ENCODE data around the gene KLHL29.
"Not testable (repeated sequence)": the region's sequence is repeated elsewhere in the genome, so short reads cannot be mapped to it uniquely, and the experiment has no call there.

KLHL29 gene

GRCh38 chr2:23718931-23719700, 334.1 kb downstream of the KLHL29 start:
- H3K4me3 ChIP-seq (ENCODE audit: low read depth, low read length) = no peak overlapping the region
- no peak for TF ChIP-seq CTCF (IDR thresholded peaks at IDR 0.05; ENCODE audit: borderline replicate concordance, insufficient read depth, low read depth, low read length)

- no peak for TF ChIP-seq CTCF (IDR thresholded peaks at IDR 0.05; ENCODE audit: borderline replicate concordance, insufficient read depth, low read depth, low read length)
- H3K4me3 ChIP-seq (ENCODE audit: low read depth, low read length) = no peak overlapping the region
Observed at GRCh38 chr2:23719716-23720115, 334.7 kb downstream of the KLHL29 start.

- no peak overlapping the region for H3K4me3 ChIP-seq (ENCODE audit: low read depth, low read length)
- no peak for TF ChIP-seq CTCF (IDR thresholded peaks at IDR 0.05; ENCODE audit: borderline replicate concordance, insufficient read depth, low read depth, low read length)
Observed at GRCh38 chr2:23720705-23721453, 335.9 kb downstream of the KLHL29 start.

GRCh38 chr2:23721454-23721826, 336.5 kb downstream of the KLHL29 start:
- no peak overlapping the region for H3K4me3 ChIP-seq (ENCODE audit: low read depth, low read length)
- TF ChIP-seq CTCF (IDR thresholded peaks at IDR 0.05; ENCODE audit: borderline replicate concordance, insufficient read depth, low read depth, low read length) = no peak

- H3K4me3 ChIP-seq (ENCODE audit: low read depth, low read length) = no peak overlapping the region
- no peak for TF ChIP-seq CTCF (IDR thresholded peaks at IDR 0.05; ENCODE audit: borderline replicate concordance, insufficient read depth, low read depth, low read length)
Observed at GRCh38 chr2:23722255-23722654, 337.3 kb downstream of the KLHL29 start.

GRCh38 chr2:23723029-23723428, 338.1 kb downstream of the KLHL29 start:
- not testable (repeated sequence) for H3K4me3 ChIP-seq (ENCODE audit: low read depth, low read length)

- TF ChIP-seq CTCF (IDR thresholded peaks at IDR 0.05; ENCODE audit: borderline replicate concordance, insufficient read depth, low read depth, low read length) = no peak
Observed at GRCh38 chr2:23734416-23734815, 349.4 kb downstream of the KLHL29 start.

GRCh38 chr2:23736783-23737182, 351.8 kb downstream of the KLHL29 start:
- not testable (repeated sequence) for H3K4me3 ChIP-seq (ENCODE audit: low read depth, low read length)

More at GRCh38 chr2:23734416-23734815, 349.4 kb downstream of the KLHL29 start:
- no peak overlapping the region for H3K4me3 ChIP-seq (ENCODE audit: low read depth, low read length)
